H9 (cell line): ENCODE results near the gene DHRS7C. TPM values are rescaled to one million over a fixed set of nuclear protein-coding genes. Genes with fewer than 3 reads are reported as not detected.

Experiments used
- DNase-seq: peaks from one replicate; pipeline ENCODE4 v3.0.0-alpha.2; 2017
- H2AFZ ChIP-seq: one replicate; pipeline ENCODE4 v1.6.1; 2013; ENCODE audit warnings: mild to moderate bottlenecking, low read length, control low read depth, moderate library complexity
- H2AK5ac ChIP-seq: 2 replicates; pipeline ENCODE4 v1.6.1; 2013; ENCODE audit warnings: low read length, control low read depth, mixed read lengths; ENCODE audit not compliant: insufficient read length
- H2BK120ac ChIP-seq: one replicate; pipeline ENCODE4 v1.6.1; 2013; ENCODE audit warnings: low read depth, mild to moderate bottlenecking, low read length, control low read depth, inconsistent platforms; ENCODE audit not compliant: poor library complexity, severe bottlenecking
- H2BK12ac ChIP-seq: 2 replicates; pipeline ENCODE4 v1.6.1; 2013; ENCODE audit warnings: low read length, control low read depth, mixed read lengths, low read depth; ENCODE audit not compliant: insufficient read length
- H2BK15ac ChIP-seq: 2 replicates; pipeline ENCODE4 v1.6.1; 2013; ENCODE audit warnings: low read depth, low read length, control low read depth
- H2BK20ac ChIP-seq: one replicate; pipeline ENCODE4 v1.6.1; 2013; ENCODE audit warnings: low read depth, mild to moderate bottlenecking, low read length, control low read depth, inconsistent platforms; ENCODE audit not compliant: poor library complexity, severe bottlenecking
- H2BK5ac ChIP-seq: 2 replicates; pipeline ENCODE4 v1.6.1; 2013; ENCODE audit warnings: low read length, control low read depth, mixed read lengths; ENCODE audit not compliant: insufficient read length
- H3K14ac ChIP-seq: 2 replicates; pipeline ENCODE4 v1.6.1; 2013; ENCODE audit warnings: low read length, control low read depth; ENCODE audit not compliant: insufficient read depth
- H3K18ac ChIP-seq: 2 replicates; pipeline ENCODE4 v1.6.1; 2013; ENCODE audit warnings: low read depth, mild to moderate bottlenecking, mixed read lengths, low read length, control low read depth; ENCODE audit not compliant: insufficient read length
- H3K23ac ChIP-seq: 2 replicates; pipeline ENCODE4 v1.6.1; 2013; ENCODE audit warnings: low read length, control low read depth, mixed read lengths, low read depth; ENCODE audit not compliant: insufficient read length
- H3K23me2 ChIP-seq: 2 replicates; pipeline ENCODE4 v1.6.1; 2013; ENCODE audit warnings: low read depth, mild to moderate bottlenecking, mixed read lengths, low read length, control low read depth; ENCODE audit not compliant: insufficient read length, poor library complexity, severe bottlenecking
- H3K27ac ChIP-seq: 2 replicates; pipeline ENCODE4 v1.5.1; 2013; ENCODE audit warnings: low read length, control low read depth, mixed read lengths, low read depth; ENCODE audit not compliant: insufficient read length
- H3K27me3 ChIP-seq: 2 replicates; pipeline ENCODE4 v1.6.1; 2013; ENCODE audit warnings: low read length, control low read depth, inconsistent platforms; ENCODE audit not compliant: insufficient read depth
- H3K4ac ChIP-seq: 2 replicates; pipeline ENCODE4 v1.6.1; 2013; ENCODE audit warnings: low read depth, mild to moderate bottlenecking, control low read depth, inconsistent platforms, low read length, moderate library complexity
- H3K4me1 ChIP-seq: 2 replicates; pipeline ENCODE4 v1.6.1; 2013; ENCODE audit warnings: low read length, control low read depth, inconsistent platforms; ENCODE audit not compliant: insufficient read depth
- H3K4me2 ChIP-seq: 2 replicates; pipeline ENCODE4 v1.6.1; 2013; ENCODE audit warnings: low read length, control low read depth, mixed read lengths; ENCODE audit not compliant: insufficient read length, insufficient read depth
- H3K56ac ChIP-seq: 2 replicates; pipeline ENCODE4 v1.6.1; 2013; ENCODE audit warnings: low read depth, mild to moderate bottlenecking, mixed read lengths, low read length, control low read depth; ENCODE audit not compliant: insufficient read length
- H3K79me1 ChIP-seq: 2 replicates; pipeline ENCODE4 v1.6.1; 2013; ENCODE audit warnings: low read depth, mild to moderate bottlenecking, moderate library complexity, low read length, control low read depth, inconsistent platforms; ENCODE audit not compliant: insufficient read depth, poor library complexity, severe bottlenecking
- H3K79me2 ChIP-seq: 2 replicates; pipeline ENCODE4 v1.6.1; 2013; ENCODE audit warnings: low read length, control low read depth, inconsistent platforms; ENCODE audit not compliant: insufficient read depth
- H3K9ac ChIP-seq: 2 replicates; pipeline ENCODE4 v1.6.1; 2013; ENCODE audit warnings: low read length, control low read depth, mixed read lengths; ENCODE audit not compliant: insufficient read length; ENCODE audit errors: extremely low read depth
- H3K9me3 ChIP-seq: one replicate; pipeline ENCODE4 v1.6.1; 2013; ENCODE audit warnings: low read depth, low read length, inconsistent platforms; ENCODE audit not compliant: control insufficient read depth
- H3T11ph ChIP-seq: one replicate; pipeline ENCODE4 v1.6.1; 2013; ENCODE audit warnings: mild to moderate bottlenecking, low read length, control low read depth, inconsistent platforms
- H4K20me1 ChIP-seq: one replicate; pipeline ENCODE4 v1.6.1; 2013; ENCODE audit not compliant: control insufficient read depth, insufficient read length, insufficient read depth
- H4K5ac ChIP-seq: 2 replicates; pipeline ENCODE4 v1.6.1; 2013; ENCODE audit warnings: low read depth, mild to moderate bottlenecking, mixed read lengths, low read length, control low read depth; ENCODE audit not compliant: insufficient read length
- H4K8ac ChIP-seq: replicated peaks from 2 replicates; pipeline ENCODE4 v1.6.1; 2013; ENCODE audit warnings: low read length, control low read depth, mixed read lengths, low read depth; ENCODE audit not compliant: insufficient read length
- H4K91ac ChIP-seq: 2 replicates; pipeline ENCODE4 v1.6.1; 2013; ENCODE audit warnings: low read depth, mild to moderate bottlenecking, moderate library complexity, mixed read lengths, low read length, control low read depth; ENCODE audit not compliant: insufficient read length
- H3K27ac Mint-ChIP-seq, 3 experiments: 2 replicates in 2 of 3; 3 replicates in 1 of 3; pipeline ENCODE4 v1.8.0; 2020 to 2021; ENCODE audit warnings: mixed read lengths in 3 of 3, mild to moderate bottlenecking in 1 of 3, moderate library complexity in 1 of 3
- H3K27me3 Mint-ChIP-seq: 2 replicates; pipeline ENCODE4 v1.8.0; 2021; ENCODE audit warnings: low read depth, mild to moderate bottlenecking, moderate library complexity, mixed read lengths
- H3K36me3 Mint-ChIP-seq, 3 experiments: 2 replicates in 2 of 3; 3 replicates in 1 of 3; pipeline ENCODE4 v1.8.0; 2020 to 2021; ENCODE audit warnings: low read depth in 3 of 3, mixed read lengths in 3 of 3; ENCODE audit not compliant: insufficient read depth in 1 of 3
- H3K4me1 Mint-ChIP-seq, 2 experiments: 2 replicates each; pipeline ENCODE4 v1.8.0; 2020; ENCODE audit warnings: mixed read lengths in 2 of 2
- H3K4me3 Mint-ChIP-seq, 2 experiments: 2 replicates in 1 of 2; 3 replicates in 1 of 2; pipeline ENCODE4 v1.8.0; 2020 to 2021; ENCODE audit warnings: mild to moderate bottlenecking in 2 of 2, mixed read lengths in 2 of 2, moderate library complexity in 1 of 2
- H3K9me3 Mint-ChIP-seq, 2 experiments: 2 replicates in 1 of 2; 3 replicates in 1 of 2; pipeline ENCODE4 v1.8.0; 2020; ENCODE audit warnings: mild to moderate bottlenecking in 2 of 2, mixed read lengths in 2 of 2, moderate library complexity in 1 of 2
- CTCF ChIP-seq: fragments of 200-600 bp; sonication (generic); conservative IDR thresholded peaks from 3 replicates; pipeline ENCODE4 v1.8.0; 2021; ENCODE audit warnings: antibody characterized with exemption, mild to moderate bottlenecking
- WGBS: extraction: QIAGEN DNeasy Blood & Tissue Kit; methylation state at CpG from one replicate; pipeline ENCODE4 v1.1.7; 2013; ENCODE audit warnings: missing lambda C conversion rate, low lambda C conversion rate, mixed read lengths; ENCODE audit not compliant: insufficient read length; ENCODE audit errors: extremely low coverage; 5-methylcytosine and 5-hydroxymethylcytosine counted together
- total RNA-seq: library from RNA; stranded (reverse); gene quantifications from 2 replicates; pipeline ENCODE4 v1.2.1, GENCODE V29; 2021

DHRS7C gene
- total RNA-seq, 1 experiment from 2014 or later, result not detected

GRCh38 chr17:9768381-9768934 is 22.9 kb downstream of the DHRS7C start:
- H3T11ph ChIP-seq, result no peak overlapping the region
- H3K14ac ChIP-seq, result no peak overlapping the region
- no peak overlapping the region for H2BK12ac ChIP-seq
- H3K27ac ChIP-seq, result no peak overlapping the region
- H3K27me3 ChIP-seq, result no peaks in the 10 kb centered on the region
- Mint-ChIP-seq H3K9me3 (no peaks in the 10 kb centered on the region), H3K36me3 (no peaks in the 10 kb centered on the region), H3K4me1 (peaks cover 2 to 4% of the 10 kb centered on the region in 2 experiments; a peak in 2 of 4 replicates), H3K27me3 (peaks cover 9% of the 10 kb centered on the region), H3K27ac (no peak overlapping the region), H3K4me3 (no peak overlapping the region; a peak in 1 of 5 replicates)
- H3K4me2 ChIP-seq, result no peak overlapping the region
- no peaks in the 10 kb centered on the region for H3K4me1 ChIP-seq
- DNase-seq, result no peak
- H4K20me1 ChIP-seq, result no peaks in the 10 kb centered on the region
- H3K9me3 ChIP-seq, result no peaks in the 10 kb centered on the region
- no peak overlapping the region for H4K8ac ChIP-seq
- H3K23me2 ChIP-seq, result no peaks in the 10 kb centered on the region
- H3K23ac ChIP-seq, result no peak overlapping the region
- H3K9ac ChIP-seq, result no peak overlapping the region
- H2BK15ac ChIP-seq, result no peak overlapping the region; the same call in 1 of the 2 replicates
- no peak overlapping the region for H2BK5ac ChIP-seq
- H3K4ac ChIP-seq, result no peak overlapping the region
- no peak overlapping the region for H2AFZ ChIP-seq
- no peak overlapping the region for H4K91ac ChIP-seq
- no CpG with 5 or more reads among the region's 5 CpGs for WGBS
- no peak overlapping the region for H2BK120ac ChIP-seq
- no peaks in the 10 kb centered on the region for H3K79me1 ChIP-seq
- H4K5ac ChIP-seq, result no peak overlapping the region
- no peak overlapping the region for H3K18ac ChIP-seq
- H3K79me2 ChIP-seq, result no peaks in the 10 kb centered on the region
- no peak overlapping the region for H3K56ac ChIP-seq
- H2AK5ac ChIP-seq, result no peak overlapping the region
- TF ChIP-seq CTCF, result peak; percentile 73
- no peak overlapping the region for H2BK20ac ChIP-seq
